ENCODE results near the gene LTBP3. TPM values are rescaled to one million over a fixed set of nuclear protein-coding genes. Genes with fewer than 3 reads are reported as not detected.
A peak's percentile ranks its signal among the peaks of the same experiment; 100 is the strongest.

Gene LTBP3
- total and polyA plus RNA-seq, 2 of the 13 experiments (the other 11 are each of a cell fraction or from before 2014, with no cell fraction given), result 12.2 to 68.1 TPM

DNA sequence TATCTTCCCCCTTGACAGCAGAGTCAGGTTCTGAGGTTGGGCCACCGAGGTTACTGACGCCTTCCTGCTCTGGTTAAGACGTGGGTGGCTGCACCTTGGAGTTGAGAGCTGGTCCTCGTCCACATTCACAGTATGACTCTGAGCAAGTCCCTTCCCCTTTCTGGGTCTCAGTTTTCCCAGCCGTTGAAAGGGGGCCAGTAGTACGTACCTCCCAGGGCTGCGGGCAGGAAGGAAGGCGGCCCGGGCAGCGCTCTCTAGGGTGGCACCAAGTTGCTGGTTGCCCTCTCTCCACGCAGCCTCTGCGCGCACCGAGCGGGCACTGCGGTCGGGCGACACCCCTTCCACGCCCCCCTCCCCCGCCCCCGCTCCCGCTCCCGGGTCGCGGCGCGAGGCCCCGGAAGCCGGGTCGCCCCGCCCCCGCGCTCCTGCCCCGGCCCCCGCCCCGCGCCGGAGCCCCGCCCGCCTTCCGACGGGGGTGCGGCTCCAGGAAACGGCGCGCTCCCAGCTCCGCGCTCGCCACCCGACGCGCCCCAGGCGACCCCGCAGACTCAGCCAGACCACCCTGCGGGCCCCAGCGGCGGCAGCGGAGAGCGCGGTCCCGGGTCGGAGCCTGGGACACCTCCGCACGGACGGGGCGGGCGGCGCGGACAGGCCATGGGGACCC lies 17.5 kb upstream of the LTBP3 start, which contains the start of gene EHBP1L1 (continued):
- TF ChIP-seq, protein P1, sequence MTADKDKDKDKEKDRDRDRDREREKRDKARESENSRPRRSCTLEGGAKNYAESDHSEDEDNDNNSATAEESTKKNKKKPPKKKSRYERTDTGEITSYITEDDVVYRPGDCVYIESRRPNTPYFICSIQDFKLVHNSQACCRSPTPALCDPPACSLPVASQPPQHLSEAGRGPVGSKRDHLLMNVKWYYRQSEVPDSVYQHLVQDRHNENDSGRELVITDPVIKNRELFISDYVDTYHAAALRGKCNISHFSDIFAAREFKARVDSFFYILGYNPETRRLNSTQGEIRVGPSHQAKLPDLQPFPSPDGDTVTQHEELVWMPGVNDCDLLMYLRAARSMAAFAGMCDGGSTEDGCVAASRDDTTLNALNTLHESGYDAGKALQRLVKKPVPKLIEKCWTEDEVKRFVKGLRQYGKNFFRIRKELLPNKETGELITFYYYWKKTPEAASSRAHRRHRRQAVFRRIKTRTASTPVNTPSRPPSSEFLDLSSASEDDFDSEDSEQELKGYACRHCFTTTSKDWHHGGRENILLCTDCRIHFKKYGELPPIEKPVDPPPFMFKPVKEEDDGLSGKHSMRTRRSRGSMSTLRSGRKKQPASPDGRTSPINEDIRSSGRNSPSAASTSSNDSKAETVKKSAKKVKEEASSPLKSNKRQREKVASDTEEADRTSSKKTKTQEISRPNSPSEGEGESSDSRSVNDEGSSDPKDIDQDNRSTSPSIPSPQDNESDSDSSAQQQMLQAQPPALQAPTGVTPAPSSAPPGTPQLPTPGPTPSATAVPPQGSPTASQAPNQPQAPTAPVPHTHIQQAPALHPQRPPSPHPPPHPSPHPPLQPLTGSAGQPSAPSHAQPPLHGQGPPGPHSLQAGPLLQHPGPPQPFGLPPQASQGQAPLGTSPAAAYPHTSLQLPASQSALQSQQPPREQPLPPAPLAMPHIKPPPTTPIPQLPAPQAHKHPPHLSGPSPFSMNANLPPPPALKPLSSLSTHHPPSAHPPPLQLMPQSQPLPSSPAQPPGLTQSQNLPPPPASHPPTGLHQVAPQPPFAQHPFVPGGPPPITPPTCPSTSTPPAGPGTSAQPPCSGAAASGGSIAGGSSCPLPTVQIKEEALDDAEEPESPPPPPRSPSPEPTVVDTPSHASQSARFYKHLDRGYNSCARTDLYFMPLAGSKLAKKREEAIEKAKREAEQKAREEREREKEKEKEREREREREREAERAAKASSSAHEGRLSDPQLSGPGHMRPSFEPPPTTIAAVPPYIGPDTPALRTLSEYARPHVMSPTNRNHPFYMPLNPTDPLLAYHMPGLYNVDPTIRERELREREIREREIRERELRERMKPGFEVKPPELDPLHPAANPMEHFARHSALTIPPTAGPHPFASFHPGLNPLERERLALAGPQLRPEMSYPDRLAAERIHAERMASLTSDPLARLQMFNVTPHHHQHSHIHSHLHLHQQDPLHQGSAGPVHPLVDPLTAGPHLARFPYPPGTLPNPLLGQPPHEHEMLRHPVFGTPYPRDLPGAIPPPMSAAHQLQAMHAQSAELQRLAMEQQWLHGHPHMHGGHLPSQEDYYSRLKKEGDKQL (CRISPR knock-in tag; IDR thresholded peaks at IDR 0.05; ENCODE audit: low read depth), result no peak
- TF ChIP-seq ZNF292 (CRISPR knock-in tag; IDR thresholded peaks at IDR 0.05; ENCODE audit: borderline replicate concordance, low read depth), result no peak
- TF ChIP-seq NONO (IDR thresholded peaks at IDR 0.05), result no peak
- 0 out of 2 replicates have a peak, but pooled peaks have one; percentile 18 for TF ChIP-seq NONO (CRISPR knock-in tag; conservative IDR thresholded peaks at IDR 0.05)
- peak; percentile 94; the same call in 1 of the 2 replicates for TF ChIP-seq ZMYM3 (CRISPR knock-in tag; IDR thresholded peaks at IDR 0.05)
- no peak for TF ChIP-seq RXRB (CRISPR knock-in tag; IDR thresholded peaks at IDR 0.05; ENCODE audit: borderline replicate concordance)
- TF ChIP-seq ZFY (CRISPR knock-in tag; IDR thresholded peaks at IDR 0.05), result peak; percentile 62
- TF ChIP-seq NR2F1 (CRISPR knock-in tag; IDR thresholded peaks at IDR 0.05), result no peak
- TF ChIP-seq PCBP1 (IDR thresholded peaks at IDR 0.05; ENCODE audit: borderline replicate concordance, low read depth, low read length), result no peak
- no peak for TF ChIP-seq ZNF510 (CRISPR knock-in tag; IDR thresholded peaks at IDR 0.05; ENCODE audit: low read depth)
- TF ChIP-seq ZNF839 (CRISPR knock-in tag; IDR thresholded peaks at IDR 0.05; ENCODE audit: borderline replicate concordance), result no peak
- TF ChIP-seq ZNF530 (CRISPR knock-in tag; IDR thresholded peaks at IDR 0.05; ENCODE audit: low read depth), result no peak
- TF ChIP-seq KLF9 (CRISPR knock-in tag; IDR thresholded peaks at IDR 0.05; ENCODE audit: low read depth), result no peak
- TF ChIP-seq NCOA1 (CRISPR knock-in tag; IDR thresholded peaks at IDR 0.05), result no peak
- TF ChIP-seq ZNF772 (CRISPR knock-in tag; IDR thresholded peaks at IDR 0.05), result no peak
- no peak for TF ChIP-seq ZNF430 (CRISPR knock-in tag; IDR thresholded peaks at IDR 0.05)
- TF ChIP-seq NFE2L1 (CRISPR knock-in tag; IDR thresholded peaks at IDR 0.05; ENCODE audit: borderline replicate concordance), result no peak
- TF ChIP-seq, protein P2, sequence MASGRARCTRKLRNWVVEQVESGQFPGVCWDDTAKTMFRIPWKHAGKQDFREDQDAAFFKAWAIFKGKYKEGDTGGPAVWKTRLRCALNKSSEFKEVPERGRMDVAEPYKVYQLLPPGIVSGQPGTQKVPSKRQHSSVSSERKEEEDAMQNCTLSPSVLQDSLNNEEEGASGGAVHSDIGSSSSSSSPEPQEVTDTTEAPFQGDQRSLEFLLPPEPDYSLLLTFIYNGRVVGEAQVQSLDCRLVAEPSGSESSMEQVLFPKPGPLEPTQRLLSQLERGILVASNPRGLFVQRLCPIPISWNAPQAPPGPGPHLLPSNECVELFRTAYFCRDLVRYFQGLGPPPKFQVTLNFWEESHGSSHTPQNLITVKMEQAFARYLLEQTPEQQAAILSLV (CRISPR knock-in tag; IDR thresholded peaks at IDR 0.05; ENCODE audit: borderline replicate concordance), result no peak; the same call in 1 of the 2 replicates
- no peak for TF ChIP-seq KMT2B (CRISPR knock-in tag; IDR thresholded peaks at IDR 0.05)
- no peak for TF ChIP-seq ZNF549 (CRISPR knock-in tag; IDR thresholded peaks at IDR 0.05)
- TF ChIP-seq JUNB (CRISPR knock-in tag; IDR thresholded peaks at IDR 0.05; ENCODE audit: borderline replicate concordance), result no peak
- TF ChIP-seq ZNF83 (CRISPR knock-in tag; IDR thresholded peaks at IDR 0.05; ENCODE audit: borderline replicate concordance), result no peak
- no peak for TF ChIP-seq MXD4 (CRISPR knock-in tag; IDR thresholded peaks at IDR 0.05)
- TF ChIP-seq ZNF644 (CRISPR knock-in tag; IDR thresholded peaks at IDR 0.05; ENCODE audit: low read depth), result no peak
- TF ChIP-seq KDM3A (CRISPR knock-in tag; IDR thresholded peaks at IDR 0.05; ENCODE audit: low read depth), result no peak
- TF ChIP-seq RFX1 (IDR thresholded peaks at IDR 0.05), result no peak
- no peak for TF ChIP-seq SYNCRIP (IDR thresholded peaks at IDR 0.05; ENCODE audit: insufficient read depth, low read depth, low read length)
